HG02970 (cell line): ENCODE results near the gene ZNF317.
"Not testable (repeated sequence)": the region's sequence is repeated elsewhere in the genome, so short reads cannot be mapped to it uniquely, and the experiment has no call there.

Experiments
- ATAC-seq: cut with Tn5 transposase; IDR thresholded peaks from one replicate; pipeline ENCODE4 v1.9.1; 2021; ENCODE audit warnings: mild to moderate bottlenecking, moderate library complexity, moderate number of reproducible peaks; ENCODE audit not compliant: unreplicated experiment, low FRiP score

Gene ZNF317

GRCh38 chr19:9171393-9171991 is 31.3 kb downstream of the ZNF317 start:
- no peak for ATAC-seq

- no peak for ATAC-seq
Observed at GRCh38 chr19:9175326-9175725, 35.1 kb downstream of the ZNF317 start.

- ATAC-seq, result no peak
Observed at GRCh38 chr19:9178901-9179300, 38.7 kb downstream of the ZNF317 start, which contains the start of gene OR7D2. TSS of gene OR7D2 (plus strand) at chr19:9178979. CDS start at chr19:9185782, 6,803 bp downstream.

GRCh38 chr19:9183000-9183399 is 42.8 kb downstream of the ZNF317 start:
- ATAC-seq, result no peak

GRCh38 chr19:9187191-9187590 is 47.0 kb downstream of the ZNF317 start:
- no peak for ATAC-seq

- ATAC-seq, result no peak
Observed at GRCh38 chr19:9189535-9189934, 49.3 kb downstream of the ZNF317 start.

- ATAC-seq, result not testable (repeated sequence)
Observed at GRCh38 chr19:9198044-9198443, 57.8 kb downstream of the ZNF317 start.

GRCh38 chr19:9205501-9206113 is 65.4 kb downstream of the ZNF317 start:
- ATAC-seq, result no peak
